ENCODE data around the gene RIPK4. TPM values are rescaled to one million over a fixed set of nuclear protein-coding genes. Genes with fewer than 3 reads are reported as not detected.

RIPK4 gene
- total RNA-seq, 1 donor from 2014 or later, result 1.8 TPM

- Histone ChIP-seq H3K4me1 (ENCODE audit: insufficient read depth, low read length) (peaks cover 21% of the 10 kb centered on the region), H4K20me1 (ENCODE audit: insufficient read depth, low read length) (peaks cover 3% of the 10 kb centered on the region), H3K4me2 (ENCODE audit: low read length) (no peak overlapping the region), H3K27ac (ENCODE audit: low read depth, low read length) (no peak overlapping the region), H2AFZ (ENCODE audit: low read depth, low read length) (no peak overlapping the region), H3K4me3 (ENCODE audit: insufficient read depth, low read depth, low read length) (no peak overlapping the region), H3K9ac (ENCODE audit: low read length) (no peak overlapping the region), H3K27me3 (ENCODE audit: insufficient read depth, low read length) (peaks cover 48% of the 10 kb centered on the region), H3K79me2 (ENCODE audit: insufficient read depth, low read length) (peaks cover 3% of the 10 kb centered on the region), H3K36me3 (ENCODE audit: insufficient read depth, low read length) (no peaks in the 10 kb centered on the region), H3K9me3 (ENCODE audit: insufficient read depth, low read depth, low read length) (no peaks in the 10 kb centered on the region)
- Mint-ChIP-seq H3K4me3 (ENCODE audit: unreplicated experiment) (no peak overlapping the region), H3K9me3 (ENCODE audit: unreplicated experiment) (peaks cover 18% of the 10 kb centered on the region), H3K27ac (ENCODE audit: unreplicated experiment) (no peak overlapping the region), H3K36me3 (ENCODE audit: low read depth, unreplicated experiment) (peaks cover 3% of the 10 kb centered on the region), H3K4me1 (ENCODE audit: low read depth, unreplicated experiment) (peaks cover 4% of the 10 kb centered on the region), H3K27me3 (ENCODE audit: low read depth, unreplicated experiment) (peaks cover 82% of the 10 kb centered on the region)
- FAIRE-seq (no peak), DNase-seq (ENCODE audit: low read depth) (no peak)
- TF ChIP-seq EZH2 (IDR thresholded peaks at IDR 0.05; ENCODE audit: insufficient read depth, low read length), result no peak
- no peak for TF ChIP-seq CTCF (IDR thresholded peaks at IDR 0.05; ENCODE audit: insufficient read depth, low read depth, low read length)
Observed at GRCh38 chr21:41769521-41769920, 2.7 kb upstream of the RIPK4 start.

DNA sequence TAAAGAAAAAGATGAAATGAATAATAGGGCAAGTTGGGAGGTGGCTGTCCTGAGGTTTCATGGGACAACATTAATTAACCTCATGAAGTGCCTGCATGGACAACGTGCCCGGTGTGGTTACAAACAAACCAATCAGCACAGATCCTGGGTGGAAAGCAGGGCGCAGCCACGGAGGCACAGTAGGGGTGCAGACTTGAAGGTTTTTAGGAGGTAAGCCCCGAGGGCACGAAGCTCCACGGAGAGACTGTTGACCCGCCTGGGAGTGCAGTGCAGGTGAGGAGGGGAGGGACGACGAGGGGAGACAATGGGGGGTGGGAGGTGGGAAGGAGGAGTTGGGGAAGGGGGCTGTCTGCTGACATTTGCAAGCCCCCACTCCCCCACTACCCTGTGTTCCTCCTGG lies 2.3 kb upstream of the RIPK4 start:
- Histone ChIP-seq H3K9me3 (ENCODE audit: insufficient read depth, low read depth, low read length) (no peaks in the 10 kb centered on the region), H4K20me1 (ENCODE audit: insufficient read depth, low read length) (peaks cover 3% of the 10 kb centered on the region), H3K27me3 (ENCODE audit: insufficient read depth, low read length) (peaks cover 46% of the 10 kb centered on the region), H2AFZ (ENCODE audit: low read depth, low read length) (no peak overlapping the region), H3K4me1 (ENCODE audit: insufficient read depth, low read length) (peaks cover 21% of the 10 kb centered on the region), H3K79me2 (ENCODE audit: insufficient read depth, low read length) (peaks cover 3% of the 10 kb centered on the region), H3K4me3 (ENCODE audit: insufficient read depth, low read depth, low read length) (peak overlapping the region; percentile 56), H3K4me2 (ENCODE audit: low read length) (peak overlapping the region; percentile 88), H3K27ac (ENCODE audit: low read depth, low read length) (peak overlapping the region; percentile 18), H3K36me3 (ENCODE audit: insufficient read depth, low read length) (no peaks in the 10 kb centered on the region), H3K9ac (ENCODE audit: low read length) (peak overlapping the region; percentile 76)
- H3K27me3 Mint-ChIP-seq (ENCODE audit: low read depth, unreplicated experiment), result peaks cover 79% of the 10 kb centered on the region
- H3K27ac Mint-ChIP-seq (ENCODE audit: unreplicated experiment), result no peak overlapping the region
- H3K36me3 Mint-ChIP-seq (ENCODE audit: low read depth, unreplicated experiment), result peaks cover 3% of the 10 kb centered on the region
- H3K4me1 Mint-ChIP-seq (ENCODE audit: low read depth, unreplicated experiment), result peaks cover 6% of the 10 kb centered on the region
- TF ChIP-seq CTCF (IDR thresholded peaks at IDR 0.05; ENCODE audit: insufficient read depth, low read depth, low read length), result no peak
- no peak for TF ChIP-seq EZH2 (IDR thresholded peaks at IDR 0.05; ENCODE audit: insufficient read depth, low read length)
- H3K9me3 Mint-ChIP-seq (ENCODE audit: unreplicated experiment), result peaks cover 18% of the 10 kb centered on the region
- no peak for FAIRE-seq
- no peak for DNase-seq (ENCODE audit: low read depth)
- no peak overlapping the region for H3K4me3 Mint-ChIP-seq (ENCODE audit: unreplicated experiment)

DNA sequence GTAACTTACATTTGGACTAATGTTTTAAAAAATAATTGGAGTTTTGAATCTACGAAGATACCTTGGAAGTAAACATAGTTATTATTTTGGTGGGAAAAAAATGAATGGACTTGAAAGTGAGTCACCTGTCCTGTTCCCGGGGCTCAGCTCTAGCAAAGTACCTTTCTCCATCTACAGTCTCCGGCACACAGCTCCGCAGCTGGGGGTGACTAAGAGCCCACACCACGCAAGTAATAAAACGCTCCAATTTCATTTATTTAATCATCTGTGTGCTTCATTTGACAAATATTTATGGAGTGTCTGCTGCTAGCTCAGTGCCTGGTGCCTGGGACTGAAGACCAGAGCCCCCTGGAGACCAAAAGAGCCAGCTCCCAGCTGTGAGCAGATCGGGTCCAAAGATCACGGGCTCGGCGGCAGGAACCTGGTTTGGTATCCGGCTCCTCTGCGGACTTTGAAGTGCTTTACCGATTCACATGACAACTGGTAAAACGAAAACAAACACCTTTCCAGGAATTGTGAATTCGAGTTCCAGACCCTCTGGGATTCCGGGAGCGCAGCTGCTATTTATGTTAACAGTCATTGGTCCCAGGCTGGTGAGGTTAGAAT lies 1.7 kb upstream of the RIPK4 start:
- Mint-ChIP-seq H3K27ac (ENCODE audit: unreplicated experiment) (no peak overlapping the region), H3K9me3 (ENCODE audit: unreplicated experiment) (peaks cover 18% of the 10 kb centered on the region), H3K27me3 (ENCODE audit: low read depth, unreplicated experiment) (peaks cover 78% of the 10 kb centered on the region), H3K36me3 (ENCODE audit: low read depth, unreplicated experiment) (peaks cover 3% of the 10 kb centered on the region), H3K4me3 (ENCODE audit: unreplicated experiment) (peak overlapping the region; percentile 63), H3K4me1 (ENCODE audit: low read depth, unreplicated experiment) (peaks cover 6% of the 10 kb centered on the region)
- Histone ChIP-seq H3K36me3 (ENCODE audit: insufficient read depth, low read length) (no peaks in the 10 kb centered on the region), H4K20me1 (ENCODE audit: insufficient read depth, low read length) (peaks cover 3% of the 10 kb centered on the region), H3K9me3 (ENCODE audit: insufficient read depth, low read depth, low read length) (no peaks in the 10 kb centered on the region), H3K4me2 (ENCODE audit: low read length) (peak overlapping the region; percentile 88), H3K4me1 (ENCODE audit: insufficient read depth, low read length) (peaks cover 21% of the 10 kb centered on the region), H3K9ac (ENCODE audit: low read length) (peak overlapping the region; percentile 76), H3K79me2 (ENCODE audit: insufficient read depth, low read length) (peaks cover 3% of the 10 kb centered on the region), H2AFZ (ENCODE audit: low read depth, low read length) (no peak overlapping the region), H3K27me3 (ENCODE audit: insufficient read depth, low read length) (peaks cover 44% of the 10 kb centered on the region), H3K4me3 (ENCODE audit: insufficient read depth, low read depth, low read length) (peak overlapping the region; percentile 56), H3K27ac (ENCODE audit: low read depth, low read length) (peak overlapping the region; percentile 62)
- DNase-seq (ENCODE audit: low read depth) (peak; percentile 81), FAIRE-seq (no peak)
- TF ChIP-seq EZH2 (IDR thresholded peaks at IDR 0.05; ENCODE audit: insufficient read depth, low read length) (no peak), CTCF (IDR thresholded peaks at IDR 0.05; ENCODE audit: insufficient read depth, low read depth, low read length) (peak; percentile 30)
